PFSK-1 (cell line): ENCODE data around the gene ETFA.

Source experiments
- FOXP2 ChIP-seq: optimal IDR thresholded peaks from 2 replicates; pipeline ENCODE3; 2011; ENCODE audit warnings: borderline replicate concordance, control low read depth, inconsistent platforms; ENCODE audit not compliant: insufficient read depth; ENCODE audit errors: extremely low read length, extremely low read depth
- POLR2AphosphoS5 ChIP-seq: IDR thresholded peaks from 2 replicates; pipeline ENCODE4 v1.6.1; 2012; ENCODE audit warnings: low read depth, mild to moderate bottlenecking, control low read depth, low read length, moderate library complexity
- REST ChIP-seq, 2 experiments: IDR thresholded peaks; 2 replicates each; pipeline versions ENCODE4 v1.6.1 to v1.8.0; 2011 to 2012; ENCODE audit warnings: low read depth in 2 of 2, low read length in 2 of 2, control low read depth in 1 of 2, inconsistent platforms in 1 of 2, mild to moderate bottlenecking in 1 of 2, moderate library complexity in 1 of 2; ENCODE audit not compliant: insufficient read depth in 1 of 2
- SIN3A ChIP-seq: IDR thresholded peaks from 2 replicates; pipeline ENCODE4 v1.6.1; 2012; ENCODE audit warnings: mild to moderate bottlenecking, low read length, moderate library complexity, borderline replicate concordance; ENCODE audit not compliant: insufficient read depth
- TAF1 ChIP-seq: IDR thresholded peaks from 2 replicates; pipeline ENCODE4 v1.6.1; 2012; ENCODE audit warnings: low read length, control low read depth, borderline replicate concordance; ENCODE audit not compliant: insufficient read depth

ETFA gene

GRCh38 chr15:76353023-76353577, 41.8 kb upstream of the ETFA start:
- TF ChIP-seq POLR2AphosphoS5 = no peak
- no peak for TF ChIP-seq REST (IDR thresholded peaks at IDR 0.05; ENCODE audit: insufficient read depth in 1 of 2, low read depth in 2 of 2, low read length in 2 of 2)
- no peak for TF ChIP-seq SIN3A
- TF ChIP-seq TAF1 = no peak
- no peak for TF ChIP-seq FOXP2

- no peak for TF ChIP-seq SIN3A
- TF ChIP-seq FOXP2 = no peak
- no peak for TF ChIP-seq REST (IDR thresholded peaks at IDR 0.05; ENCODE audit: insufficient read depth in 1 of 2, low read depth in 2 of 2, low read length in 2 of 2)
- no peak for TF ChIP-seq TAF1
- TF ChIP-seq POLR2AphosphoS5 = no peak
Observed at GRCh38 chr15:76349301-76350070, 38.2 kb upstream of the ETFA start.

GRCh38 chr15:76347482-76348055, 36.3 kb upstream of the ETFA start:
- no peak for TF ChIP-seq TAF1
- no peak for TF ChIP-seq REST (IDR thresholded peaks at IDR 0.05; ENCODE audit: insufficient read depth in 1 of 2, low read depth in 2 of 2, low read length in 2 of 2)
- no peak for TF ChIP-seq POLR2AphosphoS5
- TF ChIP-seq FOXP2 = no peak
- no peak for TF ChIP-seq SIN3A

- TF ChIP-seq REST (IDR thresholded peaks at IDR 0.05; ENCODE audit: insufficient read depth in 1 of 2, low read depth in 2 of 2, low read length in 2 of 2) (no peak), SIN3A (no peak), FOXP2 (no peak), TAF1 (no peak), POLR2AphosphoS5 (no peak)
Observed at GRCh38 chr15:76346669-76347481, 35.6 kb upstream of the ETFA start.
